H1 (cell line): ENCODE results near the gene NHS. TPM values are rescaled to one million over a fixed set of nuclear protein-coding genes. Genes with fewer than 3 reads are reported as not detected.

ENCODE experiments used
- CTCF ChIA-PET: fragments of 300-600 bp; sonication (Branson Sonifier 250); formaldehyde crosslinking; loops from one replicate; lab custom pipeline; 2021; ENCODE audit not compliant: partially characterized antibody; lab: Charles Lee
- POLR2A ChIA-PET: fragments of 300-600 bp; sonication (Branson Sonifier 250); formaldehyde crosslinking; loops from one replicate; lab custom pipeline; 2021; ENCODE audit warnings: inconsistent platforms; ENCODE audit not compliant: partially characterized antibody; lab: Charles Lee
- DNase-seq, 2 experiments: peaks; one replicate each; pipeline versions ENCODE4 v3.0.0 to v3.0.0-alpha.2; 2010 to 2022; ENCODE audit warnings: low spot score in 2 of 2, low read depth in 1 of 2, mixed read lengths in 1 of 2
- FAIRE-seq: peaks from 2 replicates; lab custom pipeline; 2011; peaks lifted over from hg19 to GRCh38; lab: Jason Lieb, UNC
- H2AFZ ChIP-seq: 2 replicates; pipeline ENCODE4 v1.8.1; 2012; ENCODE audit warnings: low read length, inconsistent platforms
- H2AK5ac ChIP-seq: 2 replicates; pipeline ENCODE4 v1.6.1; 2013; ENCODE audit warnings: low read depth, low read length
- H2BK120ac ChIP-seq: replicated peaks from 2 replicates; pipeline ENCODE3; 2013; ENCODE audit warnings: low read depth, low read length, inconsistent platforms
- H2BK12ac ChIP-seq: 2 replicates; pipeline ENCODE4 v1.6.1; 2013; ENCODE audit warnings: low read depth, low read length
- H2BK15ac ChIP-seq: 2 replicates; pipeline ENCODE4 v1.6.1; 2013; ENCODE audit warnings: low read length
- H2BK20ac ChIP-seq: 2 replicates; pipeline ENCODE4 v1.6.1; 2013; ENCODE audit warnings: low read length
- H2BK5ac ChIP-seq: 2 replicates; pipeline ENCODE4 v1.6.1; 2013; ENCODE audit warnings: low read depth, low read length
- H3K14ac ChIP-seq: 2 replicates; pipeline ENCODE4 v1.6.1; 2013; ENCODE audit warnings: inconsistent platforms; ENCODE audit not compliant: insufficient read length
- H3K18ac ChIP-seq: 2 replicates; pipeline ENCODE4 v1.6.1; 2013; ENCODE audit warnings: low read length; ENCODE audit errors: extremely low read depth
- H3K23ac ChIP-seq: 2 replicates; pipeline ENCODE4 v1.6.1; 2013; ENCODE audit warnings: inconsistent platforms; ENCODE audit not compliant: insufficient read length
- H3K23me2 ChIP-seq: 2 replicates; pipeline ENCODE4 v1.6.1; 2013; ENCODE audit warnings: low read depth, low read length
- H3K27ac ChIP-seq: 2 replicates; pipeline ENCODE4 v1.6.1; 2011; ENCODE audit warnings: low read depth, low read length, inconsistent platforms
- H3K27me3 ChIP-seq, 4 experiments: replicated peaks in 1 of 4; 1 replicate in 1 of 4; 2 replicates in 3 of 4; pipeline versions ENCODE4 v1.6.1 to v1.8.1; 2011 to 2013; ENCODE audit warnings: low read length in 3 of 4, mild to moderate bottlenecking in 3 of 4, inconsistent platforms in 2 of 4, mixed read lengths in 2 of 4, moderate library complexity in 1 of 4; ENCODE audit not compliant: control insufficient read depth in 3 of 4, insufficient read depth in 3 of 4; ENCODE audit errors: extremely low read depth in 1 of 4
- H3K36me3 ChIP-seq, 4 experiments: 2 replicates each; pipeline versions ENCODE4 v1.6.1 to v1.8.1; 2011 to 2013; ENCODE audit warnings: mild to moderate bottlenecking in 4 of 4, low read length in 3 of 4, moderate library complexity in 2 of 4, control low read depth in 1 of 4, inconsistent platforms in 1 of 4; ENCODE audit not compliant: insufficient read depth in 4 of 4, control insufficient read depth in 2 of 4
- H3K4ac ChIP-seq: replicated peaks from 2 replicates; pipeline ENCODE3; 2013; ENCODE audit warnings: low read length, low read depth, mixed read lengths, inconsistent platforms; ENCODE audit not compliant: insufficient read length
- H3K4me1 ChIP-seq, 4 experiments: replicated peaks in 1 of 4; 1 replicate in 1 of 4; 2 replicates in 3 of 4; pipeline versions ENCODE4 v1.6.1 to v1.8.1; 2011 to 2013; ENCODE audit warnings: low read length in 3 of 4, inconsistent platforms in 2 of 4, mixed read lengths in 1 of 4; ENCODE audit not compliant: insufficient read depth in 4 of 4, control insufficient read depth in 3 of 4
- H3K4me2 ChIP-seq, 2 experiments: 2 replicates each; pipeline versions ENCODE4 v1.6.1 to v1.8.1; 2011 to 2013; ENCODE audit warnings: low read depth in 2 of 2, low read length in 2 of 2, control low read depth in 1 of 2, inconsistent platforms in 1 of 2, mild to moderate bottlenecking in 1 of 2; ENCODE audit not compliant: insufficient read depth in 1 of 2
- H3K4me3 ChIP-seq, 4 experiments: fragments of 200-600, 300-600 bp in 1 of 4; sonication (generic), shearing (Covaris generic), sonication (Bioruptor Twin) in 1 of 4; 2 replicates each; pipeline versions ENCODE4 v1.5.1 to v1.8.1; 2011 to 2016; ENCODE audit warnings: low read length in 4 of 4, low read depth in 3 of 4, control low read depth in 2 of 4, inconsistent platforms in 2 of 4, mild to moderate bottlenecking in 2 of 4, mixed read lengths in 1 of 4, moderate library complexity in 1 of 4; ENCODE audit not compliant: insufficient read depth in 2 of 4; ENCODE audit errors: extremely low read depth in 1 of 4
- H3K56ac ChIP-seq: replicated peaks from 2 replicates; pipeline ENCODE3; 2013; ENCODE audit warnings: low read depth, mild to moderate bottlenecking, mixed read lengths, low read length, inconsistent platforms; ENCODE audit not compliant: insufficient read length
- H3K79me1 ChIP-seq: 2 replicates; pipeline ENCODE4 v1.6.1; 2013; ENCODE audit warnings: low read depth, low read length, control low read depth
- H3K79me2 ChIP-seq, 2 experiments: 2 replicates each; pipeline versions ENCODE4 v1.6.1 to v1.8.1; 2012 to 2013; ENCODE audit warnings: low read length in 2 of 2, mild to moderate bottlenecking in 2 of 2, inconsistent platforms in 1 of 2; ENCODE audit not compliant: insufficient read depth in 2 of 2, control insufficient read depth in 1 of 2
- H3K9ac ChIP-seq, 4 experiments: replicated peaks in 1 of 4; 1 replicate in 1 of 4; 2 replicates in 3 of 4; pipeline versions ENCODE4 v1.6.1 to v1.8.1; 2011 to 2013; ENCODE audit warnings: low read depth in 3 of 4, low read length in 3 of 4, control low read depth in 2 of 4, mild to moderate bottlenecking in 2 of 4, moderate library complexity in 2 of 4, inconsistent platforms in 1 of 4; ENCODE audit errors: extremely low read depth in 1 of 4
- H3K9me3 ChIP-seq, 2 experiments: 2 replicates each; pipeline versions ENCODE4 v1.6.1 to v1.8.1; 2012 to 2013; ENCODE audit warnings: mild to moderate bottlenecking in 2 of 2, moderate library complexity in 2 of 2, control low read depth in 1 of 2, inconsistent platforms in 1 of 2, low read depth in 1 of 2, low read length in 1 of 2, mixed read lengths in 1 of 2; ENCODE audit not compliant: insufficient read depth in 2 of 2
- H4K20me1 ChIP-seq, 2 experiments: replicated peaks in 1 of 2; 2 replicates each; pipeline versions ENCODE3 to v1.8.1; 2011 to 2013; ENCODE audit warnings: inconsistent platforms in 2 of 2, low read length in 2 of 2, mild to moderate bottlenecking in 1 of 2; ENCODE audit not compliant: insufficient read depth in 2 of 2, control insufficient read depth in 1 of 2
- H4K5ac ChIP-seq: 2 replicates; pipeline ENCODE4 v1.6.1; 2013; ENCODE audit warnings: low read length, low read depth, mixed read lengths, inconsistent platforms; ENCODE audit not compliant: insufficient read length
- H4K8ac ChIP-seq: 2 replicates; pipeline ENCODE4 v1.8.0; 2013; ENCODE audit warnings: mild to moderate bottlenecking, moderate library complexity, low read length, inconsistent platforms; ENCODE audit not compliant: insufficient read depth; ENCODE audit errors: extremely low read depth
- H4K91ac ChIP-seq: replicated peaks from 2 replicates; pipeline ENCODE3; 2013; ENCODE audit warnings: low read length, mixed read lengths, inconsistent platforms; ENCODE audit not compliant: insufficient read length
- CHD1 ChIP-seq: IDR thresholded peaks from 2 replicates; pipeline ENCODE4 v1.6.1; 2012; ENCODE audit warnings: low read depth, low read length, improper control_type of control experiment
- CTBP2 ChIP-seq: IDR thresholded peaks from 2 replicates; pipeline ENCODE4 v1.7.0; 2011; ENCODE audit warnings: borderline replicate concordance, mild to moderate bottlenecking, moderate library complexity, mixed read lengths, low read length; ENCODE audit not compliant: insufficient read depth, insufficient read length
- JUN ChIP-seq: IDR thresholded peaks from 2 replicates; pipeline ENCODE4 v1.6.1; 2011; ENCODE audit warnings: low read depth, mild to moderate bottlenecking, improper control_type of control experiment, low read length
- KDM5A ChIP-seq: fragments of 200-600 bp; IDR thresholded peaks from 2 replicates; pipeline ENCODE4 v1.7.1; 2012; ENCODE audit warnings: mild to moderate bottlenecking, low read length, inconsistent platforms, mixed read lengths
- POLR2A ChIP-seq, 2 experiments: IDR thresholded peaks; 1 replicate in 1 of 2; 2 replicates in 1 of 2; pipeline ENCODE4 v1.6.1; 2011; ENCODE audit warnings: low read depth in 2 of 2, low read length in 2 of 2, mild to moderate bottlenecking in 2 of 2; ENCODE audit errors: control extremely low read depth in 1 of 2
- RAD21 ChIP-seq, 2 experiments: IDR thresholded peaks in 1 of 2; conservative IDR thresholded peaks in 1 of 2; 2 replicates each; pipeline ENCODE4 v1.6.1; 2011; ENCODE audit warnings: low read depth in 2 of 2, low read length in 2 of 2, improper control_type of control experiment in 1 of 2, inconsistent platforms in 1 of 2, mild to moderate bottlenecking in 1 of 2, moderate library complexity in 1 of 2
- RXRA ChIP-seq: IDR thresholded peaks from 2 replicates; pipeline ENCODE4 v1.6.1; 2011; ENCODE audit warnings: low read depth, mild to moderate bottlenecking, low read length, moderate library complexity; ENCODE audit not compliant: insufficient read depth
- TEAD4 ChIP-seq: IDR thresholded peaks from 2 replicates; pipeline ENCODE4 v1.6.1; 2012; ENCODE audit warnings: low read depth, low read length, inconsistent platforms, mixed read lengths
- WGBS, 2 experiments: shearing (Covaris generic) in 1 of 2; methylation state at CpG; one replicate each; pipeline versions ENCODE4 v1.1.6 to v1.1.7; 2013 to 2015; ENCODE audit warnings: low lambda C conversion rate in 2 of 2, mixed read lengths in 2 of 2, inconsistent platforms in 1 of 2, low coverage in 1 of 2, missing lambda C conversion rate in 1 of 2; ENCODE audit not compliant: insufficient replicate concordance in 2 of 2, insufficient coverage in 1 of 2, insufficient read length in 1 of 2; ENCODE audit errors: extremely low coverage in 1 of 2, missing lambda C conversion rate in 1 of 2; 5-methylcytosine and 5-hydroxymethylcytosine counted together
- polyA plus RNA-seq, 7 experiments: library from polyadenylated mRNA; depleted of rRNA in 3 of 7; stranded (reverse) in 5 of 7; unstranded in 2 of 7; fragments of >200 nt in 5 of 7; fragments of 200-250 nt in 2 of 7; gene quantifications; 1 replicate in 5 of 7; 2 replicates in 1 of 7; 4 replicates in 1 of 7; pipeline versions ENCODE4 v1.2.1 to v1.2.3, GENCODE V29; 2011 to 2013; ENCODE audit warnings: missing spikeins in 2 of 7, mixed read lengths in 2 of 7
- total RNA-seq: library from RNA; stranded (reverse); fragmentation: NEBNext Ultra II Directional; extraction: Animal tissue kit (Norgen Biotek cat#: 25700); gene quantifications from 2 replicates; pipeline ENCODE4 v1.2.1, GENCODE V29; 2021

Gene NHS
- total and polyA plus RNA-seq, 2 of the 8 experiments (the other 6 are each of a cell fraction or from before 2014, with no cell fraction given) = 2.2 to 6.7 TPM

DNA sequence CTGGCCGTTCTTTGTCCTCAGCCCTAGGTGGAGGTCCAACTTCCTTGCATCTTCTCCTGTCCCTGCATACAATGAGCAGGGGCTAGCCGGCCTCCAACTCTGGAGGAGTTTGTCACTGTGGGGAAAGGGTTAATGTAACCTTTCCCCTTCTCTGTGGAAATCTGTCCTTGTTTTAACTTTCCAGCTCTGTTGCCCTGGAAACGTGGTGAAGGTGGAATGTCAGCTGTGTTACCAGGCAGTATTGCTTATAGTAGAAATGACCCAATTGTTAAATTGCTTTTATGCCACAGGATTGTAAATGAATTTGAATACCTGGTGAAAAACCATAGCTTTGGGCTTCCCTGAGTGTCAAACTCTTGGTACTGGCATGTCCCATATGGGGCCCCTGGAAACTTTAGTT lies 230.7 kb downstream of the NHS start:
- Histone ChIP-seq H3K56ac (no peak overlapping the region), H3K4me2 (no peak overlapping the region), H3K27me3 (no peaks in the 10 kb centered on the region; a peak in 1 of 7 replicates), H3K27ac (no peak overlapping the region), H3K79me2 (no peaks in the 10 kb centered on the region), H3K79me1 (no peaks in the 10 kb centered on the region), H4K91ac (no peak overlapping the region), H3K9ac (no peak overlapping the region), H4K5ac (no peak overlapping the region), H2BK12ac (no peak overlapping the region), H3K4me1 (peaks cover 0 to 6% (median 1%) of the 10 kb centered on the region in 4 experiments; a peak in 3 of 7 replicates), H4K8ac (no peak overlapping the region), H3K9me3 (no peaks in the 10 kb centered on the region), H3K4ac (no peak overlapping the region), H2BK5ac (no peak overlapping the region), H4K20me1 (no peaks in the 10 kb centered on the region), H3K23ac (no peak overlapping the region), H2AK5ac (no peak overlapping the region), H3K36me3 (no peaks in the 10 kb centered on the region), H3K18ac (no peak overlapping the region), H3K4me3 (no peak overlapping the region), H3K14ac (no peak overlapping the region), H3K23me2 (no peaks in the 10 kb centered on the region), H2AFZ (no peak overlapping the region), H2BK15ac (no peak overlapping the region), H2BK20ac (no peak overlapping the region), H2BK120ac (no peak overlapping the region)
- POLR2A ChIA-PET = no interaction called here
- no peak for FAIRE-seq
- 90% methylated on average over 2 of the region's 3 CpGs; no CpG with 5 or more reads in 1 of the 2 experiments for WGBS, 2 experiments
- DNase-seq = no peak
- CTCF ChIA-PET = interaction anchor here (0.7 to 2.2 kb wide), 3 partner anchors 22 to 364 kb away, joined by 3 to 7 read pairs (median 3); no protein-coding TSS in a partner anchor
- TF ChIP-seq TEAD4 (no peak), JUN (no peak), CTBP2 (no peak), CHD1 (no peak), KDM5A (no peak), POLR2A (IDR thresholded peaks at IDR 0.05; ENCODE audit: control extremely low read depth in 1 of 2, low read depth in 2 of 2, low read length in 2 of 2) (no peak), RXRA (no peak), RAD21 (IDR thresholded peaks at IDR 0.05 in 1 of 2, conservative IDR thresholded peaks at IDR 0.05 in 1 of 2; ENCODE audit: low read depth in 2 of 2, low read length in 2 of 2) (no peak)
